CD4-positive, alpha-beta T cell treated with Interleukin-12 subunit alpha and Interleukin-12 subunit beta, for 1 hour (primary cell): ENCODE data around the gene B3GAT1.

Experiments
- DNase-seq: peaks from one replicate; pipeline ENCODE4 v3.0.0-alpha.2; 2020

Gene B3GAT1

DNA sequence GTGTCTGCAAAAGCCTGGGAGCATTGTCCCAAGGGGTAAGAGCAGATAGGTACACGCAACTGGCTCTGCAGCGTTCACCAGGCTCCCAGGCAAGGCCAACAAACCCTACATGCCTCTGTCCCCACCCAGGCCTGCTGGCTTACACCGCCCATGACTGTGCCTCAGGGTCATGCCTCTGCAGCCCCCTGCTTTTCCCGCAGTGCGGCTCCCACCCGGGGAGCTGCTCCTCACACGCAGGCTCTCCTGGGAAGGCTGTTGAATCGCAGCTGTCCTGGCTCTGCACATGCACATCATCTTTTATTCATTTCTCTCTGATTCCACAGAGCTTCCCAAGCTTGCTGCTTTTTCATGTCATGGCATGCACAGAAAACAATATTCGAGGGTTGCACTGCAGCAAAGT lies 29.2 kb upstream of the B3GAT1 start:
- no peak for DNase-seq

DNA sequence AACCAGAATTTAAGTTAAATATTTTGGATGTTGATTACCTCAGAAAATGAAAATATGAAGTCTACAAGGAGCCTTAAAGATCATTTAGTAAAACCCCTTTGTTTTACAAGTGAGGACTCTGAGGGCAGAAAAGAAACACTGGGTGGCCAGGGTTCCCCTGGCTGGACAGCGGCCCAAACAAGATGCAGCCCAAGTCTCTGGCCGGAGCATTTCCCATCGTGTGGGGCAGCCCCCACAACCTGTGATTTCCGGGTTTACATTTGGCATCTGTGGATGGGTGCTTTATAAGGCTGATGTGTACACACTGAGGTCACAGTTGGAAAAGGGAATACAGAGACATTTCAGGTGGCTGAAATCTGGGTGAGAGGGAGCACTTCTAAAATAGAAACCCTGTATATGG lies 28.8 kb upstream of the B3GAT1 start:
- no peak for DNase-seq

DNA sequence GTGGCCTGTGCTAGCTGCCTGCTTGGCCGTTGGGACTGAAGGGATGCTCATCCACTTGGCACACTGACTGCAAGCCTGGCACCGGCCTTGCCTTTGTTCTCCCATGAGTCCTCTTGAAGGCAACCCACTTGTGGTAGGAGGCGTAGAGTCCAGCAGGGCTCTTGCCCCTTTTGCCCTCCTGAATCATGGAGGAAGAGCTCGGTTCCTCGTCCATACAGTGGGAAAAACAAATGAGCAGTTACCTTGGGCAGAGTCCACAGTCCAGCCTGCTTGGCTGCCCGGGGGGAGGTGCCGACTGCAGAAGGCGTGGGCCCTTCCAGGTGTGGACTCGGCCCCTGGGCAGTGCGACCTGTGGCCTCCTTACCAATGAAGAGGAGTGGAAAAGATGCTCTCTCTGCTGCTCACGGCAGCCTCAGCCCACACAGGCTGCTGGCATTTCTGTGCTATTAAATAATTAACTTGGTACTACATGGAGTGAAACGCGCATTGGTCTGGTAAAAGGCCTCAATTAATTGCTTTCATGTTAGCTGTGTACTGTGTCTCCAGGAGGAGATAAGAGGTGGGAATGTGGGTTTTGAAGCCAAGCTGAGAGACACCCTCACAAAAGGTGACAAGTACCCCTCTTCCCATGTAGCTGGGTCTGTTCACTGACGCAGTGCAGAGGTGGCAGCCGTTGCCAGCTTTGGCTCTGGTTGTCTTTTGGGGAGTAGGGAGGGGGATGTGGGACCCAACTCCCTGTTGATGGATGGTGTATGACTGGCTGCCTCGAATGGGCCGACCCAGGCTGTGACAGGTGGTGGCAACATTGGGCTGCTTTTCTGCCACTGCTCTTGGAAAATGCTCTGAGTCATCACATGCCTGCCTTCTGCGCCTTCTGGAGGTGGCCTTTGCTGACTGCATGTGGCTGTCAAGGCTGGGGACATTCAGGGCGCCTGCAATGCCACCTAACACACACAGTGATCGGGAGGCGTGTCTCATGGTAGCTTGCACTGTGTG lies 26.8 kb upstream of the B3GAT1 start:
- no peak for DNase-seq

DNA sequence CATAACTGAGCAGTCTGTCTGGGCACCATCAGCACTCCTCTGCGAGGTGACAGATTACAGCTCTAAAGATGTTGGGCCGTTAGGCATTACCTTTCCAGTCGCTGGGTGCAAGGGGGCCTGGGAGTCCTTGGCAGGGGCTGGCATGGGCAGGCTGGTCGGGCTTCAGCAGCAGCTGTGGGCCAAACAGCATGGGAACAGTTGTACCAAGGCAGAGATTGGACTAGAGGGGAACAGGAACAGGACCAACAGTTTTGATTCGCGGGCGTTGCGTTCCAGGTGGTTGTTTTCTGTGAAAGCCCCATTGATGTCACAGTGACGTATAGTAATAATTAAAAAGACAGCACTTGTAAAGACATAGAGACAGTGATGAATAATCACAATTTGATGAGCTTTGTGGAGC lies 25.8 kb upstream of the B3GAT1 start:
- no peak for DNase-seq

DNA sequence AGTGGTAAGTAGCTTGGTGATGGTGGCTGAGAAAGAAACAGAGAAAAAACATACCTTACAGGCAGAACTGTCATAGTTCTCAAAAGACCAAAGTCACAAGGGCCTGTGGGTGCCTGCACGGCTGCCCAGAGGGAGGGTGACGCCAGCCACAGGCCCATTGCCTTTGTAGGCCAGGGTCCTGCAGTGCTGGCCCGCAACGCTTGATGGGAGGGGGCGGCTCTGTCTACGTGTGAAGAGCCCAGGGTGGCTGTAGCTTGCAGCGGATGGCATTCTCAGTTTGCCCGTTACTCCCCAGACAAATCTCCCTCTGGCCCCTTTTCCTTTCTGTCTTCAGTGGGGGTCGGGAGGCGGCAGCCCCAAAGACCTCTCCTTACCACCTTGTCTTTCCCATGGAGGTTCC lies 24.7 kb upstream of the B3GAT1 start:
- no peak for DNase-seq

DNA sequence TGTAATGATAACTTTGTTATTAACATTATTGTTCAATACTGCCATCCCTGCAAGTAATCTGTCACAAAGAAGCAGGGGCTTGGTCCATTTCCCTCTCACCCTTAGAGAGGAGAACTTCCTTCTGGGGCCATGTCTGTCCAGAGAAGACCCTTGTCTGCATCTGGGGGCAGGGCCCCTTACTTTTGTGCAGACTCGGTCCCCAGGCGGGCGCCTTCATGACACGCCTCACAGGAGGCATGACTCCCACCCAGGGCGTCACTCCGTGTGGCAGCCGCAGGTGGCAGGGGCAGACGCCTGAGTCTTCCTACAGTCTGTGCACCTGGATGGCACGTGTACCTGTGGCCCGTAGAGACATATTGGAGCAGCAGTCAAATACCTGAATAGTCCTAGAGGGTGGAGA lies 21.8 kb upstream of the B3GAT1 start:
- DNase-seq, result no peak

DNA sequence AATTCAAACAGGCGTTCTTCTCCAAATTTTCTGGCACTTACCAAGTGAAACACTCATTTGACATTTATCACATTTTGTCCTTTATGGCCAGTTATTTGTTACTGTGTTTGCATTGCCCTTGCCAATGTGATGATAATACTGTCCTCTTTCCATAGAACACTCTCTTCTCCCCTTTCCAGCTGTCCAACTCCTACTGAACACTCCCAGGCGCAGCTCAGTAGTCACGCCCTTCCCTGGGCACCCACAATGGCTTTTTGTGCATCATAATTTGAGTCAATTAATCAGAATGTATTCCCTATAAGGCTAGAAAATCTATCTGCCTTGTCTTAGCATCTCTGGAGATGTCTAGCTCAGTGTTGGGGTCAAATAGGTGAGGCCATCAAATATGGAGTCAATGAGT lies 21.2 kb upstream of the B3GAT1 start:
- DNase-seq, result no peak

DNA sequence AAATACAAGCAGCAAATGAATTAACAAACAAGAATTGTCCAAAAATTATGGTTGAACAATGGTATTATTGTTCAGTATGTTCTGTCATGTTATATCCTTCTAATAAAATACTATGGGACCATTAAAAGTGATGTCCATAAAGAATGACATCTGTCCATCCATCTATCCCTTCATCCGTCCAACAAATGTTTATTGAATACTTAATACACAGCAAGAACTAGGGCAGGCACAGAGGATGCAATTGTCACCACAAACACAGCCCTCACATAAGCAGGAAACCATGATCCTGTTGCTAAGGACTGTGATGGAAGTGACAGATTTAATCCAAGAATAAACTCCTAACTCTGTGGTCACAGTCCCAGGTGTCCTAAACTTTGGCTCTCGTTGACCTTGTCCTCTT lies 20.7 kb upstream of the B3GAT1 start:
- DNase-seq, result no peak

DNA sequence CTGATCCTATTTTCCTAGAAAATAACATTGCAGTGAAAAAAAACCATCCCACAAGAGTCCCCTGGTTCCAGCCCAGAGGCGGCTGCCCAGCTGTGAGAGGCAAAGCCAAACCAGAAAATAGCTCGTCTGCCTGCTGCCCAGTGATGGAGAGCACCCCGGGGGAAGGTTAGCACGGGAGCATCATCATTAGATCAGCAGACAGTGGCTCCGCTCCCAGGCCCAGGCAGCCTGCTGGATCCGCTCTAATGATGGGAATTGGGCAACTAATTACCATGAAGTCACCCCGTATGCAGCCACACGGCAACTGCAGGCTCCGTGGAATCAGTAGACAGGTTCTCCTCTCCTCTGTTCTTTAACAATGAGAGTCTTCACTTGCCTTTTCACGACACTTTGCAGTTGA lies 17.1 kb upstream of the B3GAT1 start:
- no peak for DNase-seq

DNA sequence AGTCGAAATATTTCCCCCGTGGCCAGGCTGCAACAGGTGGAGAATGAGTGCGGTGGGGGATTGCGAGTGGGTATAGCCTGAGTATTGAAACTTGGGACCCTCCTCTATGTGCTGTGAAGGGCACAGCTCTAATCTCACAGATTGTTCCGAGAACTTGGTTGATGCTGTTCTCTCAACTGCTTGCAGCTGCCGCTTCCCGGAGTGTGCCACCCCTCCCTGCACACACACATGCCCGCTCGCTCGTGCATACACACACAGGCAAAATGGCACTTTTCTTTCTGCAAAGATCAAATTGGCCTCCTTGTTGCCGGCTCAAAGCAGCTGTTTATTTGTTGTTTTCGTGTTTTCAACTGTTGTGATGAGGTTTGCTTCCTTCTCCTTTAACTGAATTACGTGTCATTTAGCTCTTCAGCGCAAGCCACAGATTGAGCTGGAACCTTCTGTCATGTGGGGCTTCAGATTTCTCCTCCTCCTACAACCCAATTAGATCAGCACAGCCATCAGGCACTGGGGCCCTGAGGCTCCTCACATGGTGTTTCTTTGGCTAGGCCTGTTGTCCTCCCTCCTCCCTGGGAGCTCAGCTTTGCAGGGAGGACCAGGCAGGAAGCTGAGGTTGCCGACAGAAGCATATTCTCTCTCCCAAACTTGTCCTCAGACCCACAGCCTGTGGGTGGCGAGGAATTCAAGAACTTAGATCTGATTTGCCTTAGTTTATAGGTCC lies 13.9 kb upstream of the B3GAT1 start:
- no peak for DNase-seq

DNA sequence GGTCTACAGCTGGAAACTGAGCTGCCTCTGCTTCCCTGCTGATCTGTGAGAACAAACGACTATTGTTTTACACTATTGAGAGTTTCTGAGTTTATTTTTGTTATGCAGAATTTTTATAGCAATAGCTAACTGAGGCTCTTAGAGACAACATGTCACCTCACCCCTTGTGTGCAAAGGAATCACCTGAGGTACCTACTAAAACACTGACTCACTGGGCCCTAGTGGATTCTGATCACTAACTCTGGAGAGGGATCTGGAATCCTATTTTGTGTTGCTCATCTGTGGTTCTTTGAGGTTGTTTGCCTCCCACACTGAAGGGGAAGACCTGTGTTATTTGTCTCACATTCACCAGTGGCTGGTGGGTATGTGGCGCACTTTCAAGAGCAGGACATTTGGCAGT lies 13.4 kb upstream of the B3GAT1 start:
- DNase-seq, result no peak

DNA sequence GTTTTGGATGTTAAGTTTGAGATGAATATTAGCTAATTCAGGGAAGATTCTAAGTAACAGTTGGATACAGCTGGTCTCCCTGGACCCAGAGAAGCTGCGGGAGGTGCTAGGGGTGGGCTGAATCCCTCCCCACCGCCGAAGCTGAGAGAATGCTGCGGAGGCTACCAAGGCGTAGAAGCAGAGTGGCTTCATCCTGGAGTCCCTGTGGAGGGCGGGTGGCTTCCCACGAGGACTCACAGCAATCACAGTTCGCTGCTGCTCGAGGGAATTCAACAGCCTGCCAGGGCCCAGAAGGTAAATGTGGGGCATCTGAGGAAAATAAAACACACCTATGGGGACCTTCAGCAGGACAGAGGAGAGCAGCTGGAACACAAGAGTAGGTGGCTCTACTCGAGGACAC lies 11.1 kb upstream of the B3GAT1 start:
- no peak for DNase-seq

DNA sequence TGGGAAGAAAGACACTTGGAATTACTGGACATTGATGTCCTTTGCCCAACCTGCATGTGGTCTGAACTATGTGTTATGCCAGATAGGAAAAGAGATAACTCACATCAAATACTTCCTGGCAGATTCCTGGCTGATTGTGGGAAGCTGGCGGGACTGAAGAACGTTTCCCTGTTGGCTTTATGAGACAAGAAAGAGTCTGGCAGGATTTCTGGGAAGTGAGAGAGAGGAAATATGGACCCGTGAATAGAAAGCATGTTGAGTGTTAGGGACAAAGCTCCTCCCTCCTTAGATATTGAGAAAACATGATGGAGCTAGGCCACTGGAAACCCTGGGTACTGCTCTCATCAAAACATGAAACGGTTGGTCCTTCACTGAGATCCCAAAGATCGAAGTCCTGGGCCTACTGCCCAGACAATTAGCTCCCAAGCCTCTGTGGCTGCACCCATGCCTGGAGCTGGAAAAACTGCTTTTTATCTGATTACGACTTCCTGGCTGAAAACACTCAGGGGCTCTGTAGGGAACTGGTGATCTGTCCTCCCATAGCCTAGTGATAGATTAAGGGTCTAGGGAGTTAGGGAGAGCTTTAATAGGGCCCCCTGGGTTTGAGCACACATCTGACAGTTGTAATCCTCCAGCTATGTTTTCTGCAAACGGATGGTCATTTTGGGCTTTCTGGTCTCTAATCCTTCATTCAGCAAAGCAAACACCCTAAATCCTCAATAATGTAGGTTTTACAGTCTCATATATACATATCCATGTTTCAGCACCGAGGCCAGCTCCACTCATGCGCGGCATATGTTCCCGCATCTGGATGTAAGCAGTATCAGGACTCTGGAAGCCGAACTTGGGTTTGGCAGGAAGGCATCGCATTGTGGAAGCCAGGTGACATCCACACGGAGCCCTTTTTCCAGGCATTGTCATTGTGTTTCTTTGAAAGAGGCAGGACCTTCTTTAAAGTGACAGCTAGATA lies 6.1 kb upstream of the B3GAT1 start:
- no peak for DNase-seq

DNA sequence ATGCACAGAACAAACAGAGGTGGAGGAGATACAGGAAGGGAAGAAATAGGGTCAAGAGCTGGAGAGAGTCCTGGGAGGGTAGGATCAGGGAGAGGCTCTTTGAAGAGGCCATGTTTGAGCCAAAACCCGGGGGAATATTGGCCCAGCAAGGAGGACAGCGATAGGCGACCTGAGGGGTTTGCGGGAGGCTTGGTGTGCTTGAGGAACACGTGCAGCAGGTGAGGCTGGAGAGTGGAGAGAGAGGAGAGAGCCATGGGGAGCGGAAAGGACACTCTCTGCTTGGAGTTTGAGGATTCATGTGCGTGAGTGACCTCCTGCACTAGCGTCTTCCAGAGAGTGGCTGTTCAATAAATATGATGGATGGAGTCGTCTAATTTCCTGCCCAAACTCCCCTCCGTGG lies 4.7 kb upstream of the B3GAT1 start:
- no peak for DNase-seq

DNA sequence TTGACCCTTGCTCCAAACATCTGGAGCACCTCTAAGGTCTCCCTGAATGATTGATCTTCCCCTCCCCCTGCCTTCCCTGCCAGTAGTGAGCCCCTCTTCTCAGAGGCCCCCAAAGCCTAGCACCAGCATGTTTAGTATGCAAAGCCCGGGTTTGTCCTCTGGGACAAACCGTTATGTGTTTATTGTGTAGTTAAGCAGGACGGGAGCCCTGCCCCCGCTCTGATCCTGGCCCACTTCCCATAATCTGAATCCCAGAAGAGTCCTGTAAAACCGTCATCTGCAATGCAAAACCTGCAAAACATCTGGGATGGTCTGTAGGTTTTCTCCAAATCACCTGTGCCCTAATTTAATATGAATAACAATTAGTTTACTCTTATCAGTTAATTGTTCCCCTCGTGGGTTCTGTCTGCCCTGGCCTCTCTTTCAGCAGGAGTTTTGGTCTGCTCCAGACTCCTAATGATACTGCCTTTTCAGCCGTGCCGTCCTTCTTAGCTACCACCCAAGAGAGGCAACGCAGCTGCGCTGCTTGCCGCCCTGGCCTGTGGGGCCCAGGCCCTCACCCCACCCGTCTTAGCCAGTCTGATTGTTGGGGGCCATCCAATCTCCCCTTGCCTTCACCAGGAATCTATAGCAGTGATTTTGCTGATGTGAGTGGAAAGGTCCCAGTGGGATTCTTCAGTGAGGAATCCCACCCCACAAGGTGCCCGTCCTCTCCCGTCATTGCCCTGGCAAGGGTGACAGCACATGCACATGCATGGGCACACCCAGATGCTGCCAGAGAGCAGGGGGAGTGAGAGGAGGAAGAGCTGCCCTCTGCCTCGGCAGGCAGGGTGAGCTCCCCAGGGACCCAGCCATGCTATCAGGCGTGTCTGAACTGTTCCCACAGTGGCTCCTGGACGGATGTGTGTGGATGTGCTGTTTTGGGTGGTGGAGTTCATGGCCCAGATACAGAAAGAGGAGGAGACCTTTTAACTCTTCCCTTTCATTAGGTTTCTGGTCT lies 3.0 kb upstream of the B3GAT1 start:
- DNase-seq, result no peak

DNA sequence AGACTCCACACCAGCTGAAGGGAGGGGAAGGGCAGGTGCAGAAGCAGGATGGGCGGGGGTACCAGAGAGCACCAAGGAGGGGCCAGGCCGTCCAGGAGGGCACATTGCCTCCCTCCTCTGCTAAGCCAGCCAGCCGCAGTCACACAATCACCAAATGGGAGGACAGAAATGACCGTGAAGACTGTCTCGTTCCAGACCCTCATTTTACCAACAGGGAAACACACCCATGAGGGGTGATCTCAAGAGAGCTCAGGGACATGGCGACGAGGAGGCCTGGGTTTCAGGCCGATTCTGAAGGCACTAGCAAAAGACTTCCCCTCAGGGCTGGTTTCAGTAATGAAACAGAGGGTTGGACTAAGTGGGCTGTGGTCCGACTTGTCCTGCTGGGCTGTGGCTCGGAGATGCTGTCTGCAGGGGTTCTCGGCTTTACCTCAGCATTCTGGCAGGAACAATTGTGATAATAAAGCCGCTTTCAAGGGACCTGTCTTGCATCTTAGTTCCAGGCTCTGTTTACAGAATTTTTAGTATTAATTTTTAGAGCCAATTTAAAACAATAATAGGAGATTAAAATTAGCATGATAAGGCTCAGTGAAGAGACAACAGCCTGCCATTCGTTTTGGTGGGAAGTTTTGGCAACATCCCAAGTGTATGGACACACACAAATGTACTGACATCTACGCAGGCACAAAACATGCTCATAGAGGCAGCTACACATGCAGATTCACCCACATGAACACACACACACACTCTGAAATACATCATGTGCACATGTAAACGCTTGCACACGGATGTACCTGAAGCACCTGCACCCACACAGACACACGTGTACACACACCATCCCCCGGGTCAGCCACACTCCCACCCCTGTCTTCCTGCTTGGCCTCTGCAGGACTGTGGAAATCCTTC lies 2.0 kb upstream of the B3GAT1 start:
- no peak for DNase-seq

DNA sequence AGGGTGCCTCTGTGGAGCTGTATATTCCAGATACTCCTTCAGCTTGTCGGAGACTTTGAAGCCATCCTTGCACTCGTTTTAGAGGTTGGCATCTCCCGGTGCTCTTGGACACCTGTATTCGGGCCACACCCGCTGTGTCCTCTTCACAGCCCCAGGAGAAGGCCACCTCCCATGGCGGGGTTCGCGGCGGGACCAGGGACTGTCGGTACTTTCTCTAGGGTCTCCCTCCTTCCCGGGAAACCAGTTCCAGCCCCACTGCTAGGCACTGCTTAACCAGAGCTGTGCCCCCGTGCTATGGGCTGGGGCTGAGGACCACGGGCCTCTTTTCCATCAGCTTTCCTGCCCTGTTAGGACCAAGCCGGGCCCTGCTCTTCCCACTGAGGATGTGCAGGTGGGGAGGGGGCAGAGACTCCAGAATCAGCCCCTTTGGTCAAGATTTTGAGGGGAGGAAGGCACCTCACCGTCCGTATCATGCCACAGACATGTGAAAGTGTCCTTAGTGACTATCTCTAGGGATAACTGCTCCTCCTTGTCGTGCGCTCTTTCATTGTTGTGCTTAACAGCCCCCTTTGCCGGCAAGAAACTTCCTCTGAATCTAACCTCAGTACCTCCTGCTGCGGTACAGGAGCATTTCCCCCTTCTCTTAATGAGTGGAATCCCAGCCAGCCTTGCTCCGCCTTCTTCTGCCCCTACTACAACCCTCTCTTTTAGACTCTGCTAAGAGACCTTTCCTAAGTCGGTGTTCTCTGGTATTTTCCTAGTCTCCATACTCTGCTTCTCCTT lies 1.2 kb upstream of the B3GAT1 start:
- DNase-seq, result no peak

DNA sequence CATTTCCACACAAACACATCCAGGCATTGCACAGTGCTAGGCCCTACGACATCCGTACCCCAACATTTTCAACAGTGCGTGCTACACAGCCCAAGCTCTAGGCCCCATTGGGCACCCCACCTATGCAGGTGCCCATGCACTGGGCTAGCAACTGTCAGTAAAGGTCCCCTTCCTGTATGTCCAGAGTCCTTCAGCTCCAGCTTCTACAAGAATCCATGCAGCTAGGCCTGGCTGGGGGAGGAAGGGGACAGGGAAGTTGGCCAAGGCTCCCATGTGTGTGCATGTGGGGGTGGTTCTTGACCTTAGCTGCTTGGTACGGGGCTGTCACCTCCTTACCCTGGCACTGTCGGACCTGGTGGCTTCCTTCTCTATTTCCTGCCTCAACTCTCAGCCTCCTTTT lies 1.3 kb downstream of the B3GAT1 start:
- DNase-seq, result no peak

DNA sequence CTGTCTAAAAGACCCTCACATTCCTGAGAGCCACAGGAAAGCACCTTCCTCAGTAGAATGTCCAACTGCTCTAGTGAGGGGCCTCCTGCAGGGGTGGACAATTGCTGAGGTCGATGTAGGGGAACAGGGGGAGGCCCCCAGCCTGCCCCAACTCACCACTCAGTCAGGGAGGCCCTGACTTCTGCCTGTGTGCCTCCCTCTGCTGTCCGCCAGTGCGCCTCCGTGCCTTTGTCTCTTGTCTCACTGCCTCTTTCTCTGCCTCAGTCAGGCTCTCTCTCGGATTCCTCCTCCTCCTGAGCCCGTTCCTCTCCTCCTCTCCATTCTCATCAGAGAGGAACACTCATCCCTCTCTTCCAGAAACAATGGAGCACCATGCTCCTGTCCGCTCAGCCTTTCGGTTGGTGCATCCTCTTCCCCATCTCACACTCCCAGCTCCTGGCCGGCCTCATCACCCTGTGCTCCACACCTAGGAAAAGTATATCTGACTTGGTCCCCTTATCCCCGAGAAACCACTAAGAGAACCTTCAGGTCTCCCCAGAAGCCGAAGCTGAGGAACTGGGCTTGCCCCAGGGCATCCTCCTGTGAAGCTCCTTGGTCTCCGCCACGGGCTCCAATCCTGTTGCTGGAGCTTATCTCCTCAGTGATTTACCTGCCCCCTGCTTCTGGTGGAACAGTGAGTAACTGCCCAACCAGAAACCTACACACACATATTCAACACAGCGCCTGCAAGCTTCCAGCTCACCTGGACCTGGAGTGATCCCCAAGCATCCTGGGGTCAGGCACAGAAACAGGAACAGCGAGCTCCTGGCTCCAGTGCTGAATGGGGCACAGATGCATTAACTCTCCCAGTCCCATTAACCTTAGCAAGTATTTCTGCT lies 2.3 kb downstream of the B3GAT1 start:
- DNase-seq, result no peak
